Measurements from ENCODE around the gene P2RX1. TPM values are rescaled to one million over a fixed set of nuclear protein-coding genes. Genes with fewer than 3 reads are reported as not detected.

P2RX1 gene
- total RNA-seq, 1 donor from 2014 or later = 1.6 TPM

GRCh38 chr17:3889325-3890012, 26.8 kb downstream of the P2RX1 start:
- DNase-seq (ENCODE audit: low read depth) = no peak

- DNase-seq (ENCODE audit: low read depth) = peak; percentile 85
Observed at GRCh38 chr17:3888343-3889171, 27.7 kb downstream of the P2RX1 start.

- DNase-seq (ENCODE audit: low read depth) = no peak
Observed at GRCh38 chr17:3887804-3888203, 28.5 kb downstream of the P2RX1 start.

GRCh38 chr17:3887394-3887793, 28.9 kb downstream of the P2RX1 start:
- no peak for DNase-seq (ENCODE audit: low read depth)

- DNase-seq (ENCODE audit: low read depth) = no peak
Observed at GRCh38 chr17:3886776-3887175, 29.5 kb downstream of the P2RX1 start.

GRCh38 chr17:3885970-3886369, 30.3 kb downstream of the P2RX1 start:
- peak; percentile 74 for DNase-seq (ENCODE audit: low read depth)

- no peak for DNase-seq (ENCODE audit: low read depth)
Observed at GRCh38 chr17:3885271-3885670, 31.0 kb downstream of the P2RX1 start.

- DNase-seq (ENCODE audit: low read depth) = no peak
Observed at GRCh38 chr17:3884188-3884587, 32.1 kb downstream of the P2RX1 start.

GRCh38 chr17:3882276-3882675, 34.0 kb downstream of the P2RX1 start:
- no peak for DNase-seq (ENCODE audit: low read depth)

- no peak for DNase-seq (ENCODE audit: low read depth)
Observed at GRCh38 chr17:3880983-3881382, 35.3 kb downstream of the P2RX1 start.

GRCh38 chr17:3879591-3880417, 36.5 kb downstream of the P2RX1 start:
- peak; percentile 51 for DNase-seq (ENCODE audit: low read depth)

- DNase-seq (ENCODE audit: low read depth) = peak; percentile 99
Observed at GRCh38 chr17:3879186-3879585, 37.1 kb downstream of the P2RX1 start.

- DNase-seq (ENCODE audit: low read depth) = peak; percentile 94
Observed at GRCh38 chr17:3877220-3877619, 39.0 kb downstream of the P2RX1 start.

GRCh38 chr17:3875317-3875716, 40.9 kb downstream of the P2RX1 start:
- DNase-seq (ENCODE audit: low read depth) = no peak

- DNase-seq (ENCODE audit: low read depth) = no peak
Observed at GRCh38 chr17:3873862-3874261, 42.4 kb downstream of the P2RX1 start.

- peak; percentile 47 for DNase-seq (ENCODE audit: low read depth)
Observed at GRCh38 chr17:3870871-3871306, 45.4 kb downstream of the P2RX1 start.

GRCh38 chr17:3867606-3868005, 48.7 kb downstream of the P2RX1 start:
- DNase-seq (ENCODE audit: low read depth) = no peak

- DNase-seq (ENCODE audit: low read depth) = no peak
Observed at GRCh38 chr17:3867106-3867505, 49.2 kb downstream of the P2RX1 start.

GRCh38 chr17:3866276-3866675, 50.0 kb downstream of the P2RX1 start:
- no peak for DNase-seq (ENCODE audit: low read depth)

- peak; percentile 74 for DNase-seq (ENCODE audit: low read depth)
Observed at GRCh38 chr17:3865176-3865575, 51.1 kb downstream of the P2RX1 start.

GRCh38 chr17:3864534-3864933, 51.7 kb downstream of the P2RX1 start:
- no peak for DNase-seq (ENCODE audit: low read depth)

Measured in myocyte (in vitro differentiated cells).